GM21529 (cell line): Measurements from ENCODE around the gene TSPAN2.

Source experiments
- ATAC-seq: cut with Tn5 transposase; IDR thresholded peaks from one replicate; pipeline ENCODE4 v1.9.1; 2021; ENCODE audit not compliant: unreplicated experiment

Gene TSPAN2

DNA sequence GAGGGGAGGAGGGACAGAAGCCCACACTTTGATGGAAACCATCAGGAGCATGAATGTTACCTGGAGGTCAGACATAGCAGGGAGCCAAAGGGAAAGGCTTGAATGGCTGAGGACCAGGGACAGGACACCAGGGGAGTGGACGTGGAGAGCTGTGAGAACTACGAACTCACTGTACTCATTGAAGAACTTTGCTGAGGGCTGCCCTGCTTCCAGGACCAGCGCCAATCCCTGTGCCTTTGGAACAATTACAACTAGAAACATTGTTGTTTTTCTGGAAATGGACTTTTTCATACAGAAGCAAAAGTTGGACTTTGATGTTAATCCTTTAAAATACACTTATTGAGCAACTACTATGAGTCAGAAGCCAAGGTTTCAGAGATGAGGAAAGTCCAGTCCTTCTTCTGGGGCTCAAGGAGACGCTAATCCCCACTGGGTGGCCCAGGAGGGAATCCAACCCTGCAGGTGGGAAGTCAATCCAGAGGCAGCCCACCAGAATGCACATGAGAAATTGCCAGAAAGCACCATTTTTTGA lies 12.9 kb downstream of the TSPAN2 start:
- ATAC-seq, result no peak

DNA sequence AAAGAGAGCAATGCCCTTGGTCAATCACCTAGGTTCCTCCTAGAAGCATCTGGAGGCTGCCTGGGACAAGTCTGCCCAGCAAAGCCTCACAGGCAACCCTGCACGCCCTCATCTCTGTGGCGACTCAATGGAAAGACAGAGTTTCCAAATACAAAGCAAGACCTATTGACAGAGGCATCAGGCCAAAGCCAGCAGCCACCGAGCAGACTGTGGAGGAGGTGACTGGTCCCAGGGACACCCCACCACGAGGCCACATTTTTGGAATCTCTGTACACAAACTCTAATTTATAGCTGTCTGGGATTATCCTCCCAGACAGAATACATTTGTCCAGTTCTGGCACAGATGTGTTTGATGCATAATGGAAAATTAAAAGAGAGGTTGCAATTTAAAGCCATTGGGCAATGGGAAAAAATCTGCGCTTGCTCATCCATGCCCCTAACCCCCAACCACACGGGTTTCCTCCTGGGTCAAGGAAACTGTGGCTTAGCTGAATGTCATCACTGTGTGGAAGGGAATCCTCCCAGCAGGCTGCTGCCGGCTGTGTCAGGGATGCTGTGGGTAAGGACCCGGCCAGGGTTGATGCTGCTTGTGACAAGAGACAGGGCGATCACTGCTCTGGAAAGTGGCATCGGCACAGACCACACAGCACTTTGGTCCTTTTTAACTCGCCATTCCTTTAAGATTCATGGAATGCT lies 14.3 kb downstream of the TSPAN2 start:
- ATAC-seq, result no peak

GRCh38 chr1:115073298-115074087 lies 15.8 kb downstream of the TSPAN2 start:
- no peak for ATAC-seq

GRCh38 chr1:115071012-115071664 lies 18.2 kb downstream of the TSPAN2 start:
- no peak for ATAC-seq

DNA sequence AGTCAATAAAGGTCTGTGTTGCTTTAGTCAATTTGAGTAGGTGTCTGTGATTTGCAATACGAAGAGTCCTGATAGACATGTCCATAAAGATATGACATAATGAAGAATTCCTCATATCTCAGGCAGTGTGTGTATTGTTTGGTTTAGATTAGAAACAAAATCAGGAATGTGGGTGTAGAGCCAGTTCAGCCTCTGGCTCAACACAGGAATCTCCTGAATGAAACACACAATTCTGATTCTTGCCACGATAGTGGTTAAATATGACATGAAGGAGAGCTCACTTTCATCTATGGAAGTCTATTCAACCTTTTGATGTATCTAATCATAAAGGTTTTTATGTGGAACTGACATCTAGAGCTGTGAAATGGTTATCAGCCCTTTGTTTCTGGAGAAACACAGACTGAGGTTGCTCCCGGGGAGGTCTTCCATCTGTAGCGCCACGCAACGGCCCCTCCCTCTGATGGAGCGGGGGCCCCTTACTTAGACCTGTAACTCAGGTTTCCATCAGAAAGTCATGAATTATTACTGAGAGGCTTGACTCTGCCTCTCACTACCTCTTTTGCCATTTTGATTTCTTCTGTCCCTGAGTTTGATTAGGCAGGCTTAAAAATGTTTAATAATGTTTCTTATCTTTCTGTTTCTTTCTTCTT lies 19.5 kb downstream of the TSPAN2 start:
- ATAC-seq, result no peak

DNA sequence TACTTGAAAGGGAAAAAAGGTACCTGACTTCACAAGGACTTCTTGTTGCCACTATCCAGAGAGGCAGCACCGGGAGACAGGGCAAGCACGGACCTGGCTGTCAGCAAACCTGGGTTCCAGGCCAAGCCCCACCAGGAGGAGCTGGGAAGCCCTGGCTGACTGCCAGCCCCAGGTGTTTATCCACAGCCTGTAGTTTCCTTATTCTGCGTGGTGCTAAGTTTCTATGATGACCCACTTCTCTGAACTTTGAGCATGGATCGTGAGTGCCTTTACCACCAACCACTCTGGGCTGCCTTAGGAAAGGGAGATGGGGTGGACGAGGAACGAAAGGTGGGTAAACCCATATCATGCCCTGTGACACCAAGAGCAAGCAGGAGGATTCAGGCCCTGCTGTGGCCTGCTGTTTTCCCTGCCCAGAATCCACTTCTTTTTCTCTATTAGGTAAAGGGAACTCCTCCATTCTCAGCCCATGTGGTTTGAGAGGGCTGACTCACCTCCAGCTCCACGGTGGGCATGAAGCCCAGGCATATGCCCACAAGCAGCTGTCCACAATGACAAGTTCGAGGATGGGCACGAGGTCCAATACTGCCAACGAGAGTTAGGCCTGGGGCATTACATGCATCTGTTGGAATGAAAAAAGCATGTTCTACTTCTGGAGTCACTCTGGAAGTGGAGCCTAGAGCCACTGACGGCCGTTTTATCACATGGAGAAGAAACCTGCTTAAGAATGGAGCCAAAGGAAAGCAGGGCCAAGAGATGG lies 20.3 kb downstream of the TSPAN2 start:
- ATAC-seq, result no peak

GRCh38 chr1:115067161-115067859 lies 22.0 kb downstream of the TSPAN2 start:
- ATAC-seq, result no peak

- no peak for ATAC-seq
Measured at GRCh38 chr1:115065021-115065420, 24.3 kb downstream of the TSPAN2 start.

DNA sequence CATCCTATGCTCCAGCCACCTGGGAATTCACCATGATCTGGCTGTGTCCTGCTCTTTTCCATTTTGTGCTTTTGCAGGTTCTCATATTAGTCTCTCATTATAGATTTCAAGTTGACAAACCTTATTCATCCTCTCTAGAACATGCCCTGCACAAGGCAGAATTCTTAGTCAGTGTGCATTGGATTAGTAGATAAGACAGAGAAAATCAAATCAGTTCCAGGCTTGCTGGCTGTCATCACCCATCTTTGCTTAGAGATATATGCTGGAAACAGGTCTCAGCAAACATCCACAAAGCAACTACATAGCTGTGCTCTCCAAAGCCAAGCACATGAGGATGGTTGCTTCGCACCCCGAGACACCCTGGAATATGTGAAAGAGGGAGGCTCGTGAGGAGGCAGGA lies 24.8 kb downstream of the TSPAN2 start:
- no peak for ATAC-seq

GRCh38 chr1:115063228-115063901 lies 25.9 kb downstream of the TSPAN2 start:
- ATAC-seq, result no peak

DNA sequence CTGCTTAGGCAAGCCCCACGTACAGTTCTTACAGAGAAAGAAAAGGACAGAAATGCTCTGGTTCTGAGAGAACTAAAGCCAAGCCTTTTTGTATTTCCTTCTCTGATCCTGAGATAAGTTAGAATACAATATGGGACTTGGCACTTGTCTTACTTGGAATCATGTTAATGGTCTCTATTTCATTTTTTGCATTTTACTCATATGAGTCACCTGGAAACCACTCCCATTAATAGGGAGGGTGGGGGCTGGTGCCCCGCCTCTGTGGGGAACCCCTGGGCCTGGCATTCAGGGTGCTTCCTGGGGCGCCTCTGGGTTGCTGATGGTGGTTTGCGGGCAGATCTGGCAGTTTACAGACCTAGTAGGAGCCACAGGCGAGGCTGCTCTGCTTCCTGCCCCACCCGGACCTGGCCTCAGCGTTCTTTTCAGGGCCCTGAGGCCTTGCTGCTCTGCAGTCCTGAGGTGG lies 26.7 kb downstream of the TSPAN2 start:
- peak; percentile 80 for ATAC-seq

DNA sequence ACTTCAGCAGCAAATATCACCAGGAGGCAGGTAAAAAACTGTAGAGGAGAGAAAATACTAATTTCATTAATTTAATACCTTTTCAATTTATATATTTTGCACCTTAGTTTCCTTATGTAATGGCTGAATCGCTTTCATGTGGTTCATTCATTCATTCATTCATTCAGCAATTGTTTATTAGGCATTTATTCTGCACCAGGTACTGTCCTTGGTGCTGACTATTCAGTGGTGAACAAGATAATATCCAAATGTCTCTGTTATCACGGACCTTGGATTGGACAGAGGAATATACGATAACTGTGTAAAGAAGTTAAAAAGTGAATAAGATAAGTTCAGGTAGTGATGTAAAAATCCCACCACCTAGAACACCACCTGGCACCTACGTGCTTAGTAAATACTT lies 28.8 kb downstream of the TSPAN2 start:
- no peak for ATAC-seq

- ATAC-seq, result no peak
Measured at GRCh38 chr1:115059316-115059715, 30.0 kb downstream of the TSPAN2 start.

GRCh38 chr1:115057661-115058254 lies 31.5 kb downstream of the TSPAN2 start:
- ATAC-seq, result no peak

- no peak for ATAC-seq
Measured at GRCh38 chr1:115056395-115056798, 32.9 kb downstream of the TSPAN2 start.

GRCh38 chr1:115052454-115053083 lies 36.7 kb downstream of the TSPAN2 start:
- ATAC-seq, result peak; percentile 83

- ATAC-seq, result no peak
Measured at GRCh38 chr1:115051850-115052249, 37.5 kb downstream of the TSPAN2 start.

DNA sequence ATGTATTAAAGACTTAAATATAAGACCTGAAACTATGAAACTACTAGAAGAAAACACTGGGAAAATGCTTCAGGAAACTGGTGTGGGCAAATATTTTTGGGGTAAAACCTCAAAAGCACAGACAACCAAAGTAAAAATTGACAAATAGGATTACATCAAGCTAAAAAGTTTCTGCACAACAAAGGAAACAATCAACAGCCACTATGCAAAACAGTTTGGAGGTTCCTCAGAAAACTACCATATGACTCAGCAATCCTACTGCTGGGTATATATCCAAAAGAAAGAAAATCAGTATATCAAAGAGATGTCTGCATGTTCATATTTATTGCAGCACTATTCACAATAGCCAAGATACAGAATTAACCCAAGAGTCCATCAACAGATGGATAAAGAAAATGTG lies 42.6 kb downstream of the TSPAN2 start:
- ATAC-seq, result no peak
